ENCODE results near the gene FCSK. TPM values are rescaled to one million over a fixed set of nuclear protein-coding genes. Genes with fewer than 3 reads are reported as not detected.
A peak's percentile ranks its signal among the peaks of the same experiment; 100 is the strongest.

Gene FCSK
- total and polyA plus RNA-seq, 2 of the 13 experiments (the other 11 are each of a cell fraction or from before 2014, with no cell fraction given): 9.1 to 19.2 TPM

DNA sequence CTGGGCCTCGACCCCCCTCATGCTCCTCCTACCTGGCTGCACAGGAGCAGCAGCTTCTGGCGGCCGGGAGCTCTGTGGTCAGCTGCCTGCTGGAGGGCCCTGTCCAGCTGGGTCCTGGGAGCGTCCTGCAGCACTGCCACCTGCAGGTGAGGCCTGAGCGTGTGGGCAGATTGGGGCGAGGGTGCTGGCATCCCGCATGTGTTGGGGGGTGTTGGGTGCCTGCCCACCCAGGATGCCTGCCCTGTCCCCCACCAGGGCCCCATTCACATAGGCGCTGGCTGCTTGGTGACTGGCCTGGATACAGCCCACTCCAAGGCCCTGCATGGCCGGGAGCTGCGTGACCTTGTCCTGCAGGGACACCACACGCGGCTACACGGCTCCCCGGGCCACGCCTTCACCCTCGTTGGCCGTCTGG, 16.5 kb downstream of the FCSK start (continued):
- TF ChIP-seq, protein P1, sequence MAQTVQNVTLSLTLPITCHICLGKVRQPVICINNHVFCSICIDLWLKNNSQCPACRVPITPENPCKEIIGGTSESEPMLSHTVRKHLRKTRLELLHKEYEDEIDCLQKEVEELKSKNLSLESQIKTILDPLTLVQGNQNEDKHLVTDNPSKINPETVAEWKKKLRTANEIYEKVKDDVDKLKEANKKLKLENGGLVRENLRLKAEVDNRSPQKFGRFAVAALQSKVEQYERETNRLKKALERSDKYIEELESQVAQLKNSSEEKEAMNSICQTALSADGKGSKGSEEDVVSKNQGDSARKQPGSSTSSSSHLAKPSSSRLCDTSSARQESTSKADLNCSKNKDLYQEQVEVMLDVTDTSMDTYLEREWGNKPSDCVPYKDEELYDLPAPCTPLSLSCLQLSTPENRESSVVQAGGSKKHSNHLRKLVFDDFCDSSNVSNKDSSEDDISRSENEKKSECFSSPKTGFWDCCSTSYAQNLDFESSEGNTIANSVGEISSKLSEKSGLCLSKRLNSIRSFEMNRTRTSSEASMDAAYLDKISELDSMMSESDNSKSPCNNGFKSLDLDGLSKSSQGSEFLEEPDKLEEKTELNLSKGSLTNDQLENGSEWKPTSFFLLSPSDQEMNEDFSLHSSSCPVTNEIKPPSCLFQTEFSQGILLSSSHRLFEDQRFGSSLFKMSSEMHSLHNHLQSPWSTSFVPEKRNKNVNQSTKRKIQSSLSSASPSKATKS (CRISPR knock-in tag; IDR thresholded peaks at IDR 0.05): no peak
- peak; percentile 34; the same call in 1 of the 2 replicates for TF ChIP-seq GATAD1 (CRISPR knock-in tag; IDR thresholded peaks at IDR 0.05)
- no peak for TF ChIP-seq BRCA1 (CRISPR knock-in tag; IDR thresholded peaks at IDR 0.05)
- TF ChIP-seq HMG20A (CRISPR knock-in tag; IDR thresholded peaks at IDR 0.05; ENCODE audit: borderline replicate concordance): no peak
- TF ChIP-seq NPAS2 (CRISPR knock-in tag; IDR thresholded peaks at IDR 0.05; ENCODE audit: borderline replicate concordance): no peak
- TF ChIP-seq, protein P2, sequence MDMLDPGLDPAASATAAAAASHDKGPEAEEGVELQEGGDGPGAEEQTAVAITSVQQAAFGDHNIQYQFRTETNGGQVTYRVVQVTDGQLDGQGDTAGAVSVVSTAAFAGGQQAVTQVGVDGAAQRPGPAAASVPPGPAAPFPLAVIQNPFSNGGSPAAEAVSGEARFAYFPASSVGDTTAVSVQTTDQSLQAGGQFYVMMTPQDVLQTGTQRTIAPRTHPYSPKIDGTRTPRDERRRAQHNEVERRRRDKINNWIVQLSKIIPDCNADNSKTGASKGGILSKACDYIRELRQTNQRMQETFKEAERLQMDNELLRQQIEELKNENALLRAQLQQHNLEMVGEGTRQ (IDR thresholded peaks at IDR 0.05; ENCODE audit: low read depth, low read length): no peak; the same call in 1 of the 2 replicates
- TF ChIP-seq, protein P2 (CRISPR knock-in tag; IDR thresholded peaks at IDR 0.05; ENCODE audit: borderline replicate concordance): no peak
- TF ChIP-seq HHEX (CRISPR knock-in tag; IDR thresholded peaks at IDR 0.05): no peak
- TF ChIP-seq KAT8 (CRISPR knock-in tag; IDR thresholded peaks at IDR 0.05): no peak
- TF ChIP-seq POLR2AphosphoS2 (IDR thresholded peaks at IDR 0.05; ENCODE audit: low read depth, low read length): no peak
- TF ChIP-seq, protein P3, sequence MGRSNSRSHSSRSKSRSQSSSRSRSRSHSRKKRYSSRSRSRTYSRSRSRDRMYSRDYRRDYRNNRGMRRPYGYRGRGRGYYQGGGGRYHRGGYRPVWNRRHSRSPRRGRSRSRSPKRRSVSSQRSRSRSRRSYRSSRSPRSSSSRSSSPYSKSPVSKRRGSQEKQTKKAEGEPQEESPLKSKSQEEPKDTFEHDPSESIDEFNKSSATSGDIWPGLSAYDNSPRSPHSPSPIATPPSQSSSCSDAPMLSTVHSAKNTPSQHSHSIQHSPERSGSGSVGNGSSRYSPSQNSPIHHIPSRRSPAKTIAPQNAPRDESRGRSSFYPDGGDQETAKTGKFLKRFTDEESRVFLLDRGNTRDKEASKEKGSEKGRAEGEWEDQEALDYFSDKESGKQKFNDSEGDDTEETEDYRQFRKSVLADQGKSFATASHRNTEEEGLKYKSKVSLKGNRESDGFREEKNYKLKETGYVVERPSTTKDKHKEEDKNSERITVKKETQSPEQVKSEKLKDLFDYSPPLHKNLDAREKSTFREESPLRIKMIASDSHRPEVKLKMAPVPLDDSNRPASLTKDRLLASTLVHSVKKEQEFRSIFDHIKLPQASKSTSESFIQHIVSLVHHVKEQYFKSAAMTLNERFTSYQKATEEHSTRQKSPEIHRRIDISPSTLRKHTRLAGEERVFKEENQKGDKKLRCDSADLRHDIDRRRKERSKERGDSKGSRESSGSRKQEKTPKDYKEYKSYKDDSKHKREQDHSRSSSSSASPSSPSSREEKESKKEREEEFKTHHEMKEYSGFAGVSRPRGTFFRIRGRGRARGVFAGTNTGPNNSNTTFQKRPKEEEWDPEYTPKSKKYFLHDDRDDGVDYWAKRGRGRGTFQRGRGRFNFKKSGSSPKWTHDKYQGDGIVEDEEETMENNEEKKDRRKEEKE (IDR thresholded peaks at IDR 0.05): no peak
- TF ChIP-seq, protein P4, sequence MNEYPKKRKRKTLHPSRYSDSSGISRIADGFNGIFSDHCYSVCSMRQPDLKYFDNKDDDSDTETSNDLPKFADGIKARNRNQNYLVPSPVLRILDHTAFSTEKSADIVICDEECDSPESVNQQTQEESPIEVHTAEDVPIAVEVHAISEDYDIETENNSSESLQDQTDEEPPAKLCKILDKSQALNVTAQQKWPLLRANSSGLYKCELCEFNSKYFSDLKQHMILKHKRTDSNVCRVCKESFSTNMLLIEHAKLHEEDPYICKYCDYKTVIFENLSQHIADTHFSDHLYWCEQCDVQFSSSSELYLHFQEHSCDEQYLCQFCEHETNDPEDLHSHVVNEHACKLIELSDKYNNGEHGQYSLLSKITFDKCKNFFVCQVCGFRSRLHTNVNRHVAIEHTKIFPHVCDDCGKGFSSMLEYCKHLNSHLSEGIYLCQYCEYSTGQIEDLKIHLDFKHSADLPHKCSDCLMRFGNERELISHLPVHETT (CRISPR knock-in tag; conservative IDR thresholded peaks at IDR 0.05): no peak
- TF ChIP-seq ESRRA (CRISPR knock-in tag; IDR thresholded peaks at IDR 0.05; ENCODE audit: low read depth): no peak; the same call in 1 of the 2 replicates
- TF ChIP-seq, protein P5, sequence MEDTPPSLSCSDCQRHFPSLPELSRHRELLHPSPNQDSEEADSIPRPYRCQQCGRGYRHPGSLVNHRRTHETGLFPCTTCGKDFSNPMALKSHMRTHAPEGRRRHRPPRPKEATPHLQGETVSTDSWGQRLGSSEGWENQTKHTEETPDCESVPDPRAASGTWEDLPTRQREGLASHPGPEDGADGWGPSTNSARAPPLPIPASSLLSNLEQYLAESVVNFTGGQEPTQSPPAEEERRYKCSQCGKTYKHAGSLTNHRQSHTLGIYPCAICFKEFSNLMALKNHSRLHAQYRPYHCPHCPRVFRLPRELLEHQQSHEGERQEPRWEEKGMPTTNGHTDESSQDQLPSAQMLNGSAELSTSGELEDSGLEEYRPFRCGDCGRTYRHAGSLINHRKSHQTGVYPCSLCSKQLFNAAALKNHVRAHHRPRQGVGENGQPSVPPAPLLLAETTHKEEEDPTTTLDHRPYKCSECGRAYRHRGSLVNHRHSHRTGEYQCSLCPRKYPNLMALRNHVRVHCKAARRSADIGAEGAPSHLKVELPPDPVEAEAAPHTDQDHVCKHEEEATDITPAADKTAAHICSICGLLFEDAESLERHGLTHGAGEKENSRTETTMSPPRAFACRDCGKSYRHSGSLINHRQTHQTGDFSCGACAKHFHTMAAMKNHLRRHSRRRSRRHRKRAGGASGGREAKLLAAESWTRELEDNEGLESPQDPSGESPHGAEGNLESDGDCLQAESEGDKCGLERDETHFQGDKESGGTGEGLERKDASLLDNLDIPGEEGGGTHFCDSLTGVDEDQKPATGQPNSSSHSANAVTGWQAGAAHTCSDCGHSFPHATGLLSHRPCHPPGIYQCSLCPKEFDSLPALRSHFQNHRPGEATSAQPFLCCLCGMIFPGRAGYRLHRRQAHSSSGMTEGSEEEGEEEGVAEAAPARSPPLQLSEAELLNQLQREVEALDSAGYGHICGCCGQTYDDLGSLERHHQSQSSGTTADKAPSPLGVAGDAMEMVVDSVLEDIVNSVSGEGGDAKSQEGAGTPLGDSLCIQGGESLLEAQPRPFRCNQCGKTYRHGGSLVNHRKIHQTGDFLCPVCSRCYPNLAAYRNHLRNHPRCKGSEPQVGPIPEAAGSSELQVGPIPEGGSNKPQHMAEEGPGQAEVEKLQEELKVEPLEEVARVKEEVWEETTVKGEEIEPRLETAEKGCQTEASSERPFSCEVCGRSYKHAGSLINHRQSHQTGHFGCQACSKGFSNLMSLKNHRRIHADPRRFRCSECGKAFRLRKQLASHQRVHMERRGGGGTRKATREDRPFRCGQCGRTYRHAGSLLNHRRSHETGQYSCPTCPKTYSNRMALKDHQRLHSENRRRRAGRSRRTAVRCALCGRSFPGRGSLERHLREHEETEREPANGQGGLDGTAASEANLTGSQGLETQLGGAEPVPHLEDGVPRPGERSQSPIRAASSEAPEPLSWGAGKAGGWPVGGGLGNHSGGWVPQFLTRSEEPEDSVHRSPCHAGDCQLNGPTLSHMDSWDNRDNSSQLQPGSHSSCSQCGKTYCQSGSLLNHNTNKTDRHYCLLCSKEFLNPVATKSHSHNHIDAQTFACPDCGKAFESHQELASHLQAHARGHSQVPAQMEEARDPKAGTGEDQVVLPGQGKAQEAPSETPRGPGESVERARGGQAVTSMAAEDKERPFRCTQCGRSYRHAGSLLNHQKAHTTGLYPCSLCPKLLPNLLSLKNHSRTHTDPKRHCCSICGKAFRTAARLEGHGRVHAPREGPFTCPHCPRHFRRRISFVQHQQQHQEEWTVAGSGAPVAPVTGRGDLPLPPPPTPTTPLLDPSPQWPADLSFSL (CRISPR knock-in tag; IDR thresholded peaks at IDR 0.05): no peak
- peak; percentile 92; the same call in 1 of the 2 replicates for TF ChIP-seq GTF3A (CRISPR knock-in tag; conservative IDR thresholded peaks at IDR 0.05)

All from HepG2 (cell line).